Epithelial cell of esophagus (primary cell): ENCODE data around the gene PARP12.

Source experiments
- DNase-seq: peaks from one replicate; pipeline ENCODE4 v3.0.0; 2010; ENCODE audit warnings: low read depth
- H3K4me3 ChIP-seq: 2 replicates; pipeline ENCODE4 v1.5.1; 2011; ENCODE audit warnings: mild to moderate bottlenecking, low read length, control low read depth
- CTCF ChIP-seq: IDR thresholded peaks from 2 replicates; pipeline ENCODE4 v1.5.1; 2011; ENCODE audit warnings: low read depth, mild to moderate bottlenecking, low read length, control low read depth, inconsistent platforms; ENCODE audit not compliant: insufficient read depth; ENCODE audit errors: missing control alignments

The PARP12 gene

GRCh38 chr7:140082770-140083169, 20.0 kb upstream of the PARP12 start:
- no peak for TF ChIP-seq CTCF
- H3K4me3 ChIP-seq: no peak overlapping the region
- DNase-seq: no peak

DNA sequence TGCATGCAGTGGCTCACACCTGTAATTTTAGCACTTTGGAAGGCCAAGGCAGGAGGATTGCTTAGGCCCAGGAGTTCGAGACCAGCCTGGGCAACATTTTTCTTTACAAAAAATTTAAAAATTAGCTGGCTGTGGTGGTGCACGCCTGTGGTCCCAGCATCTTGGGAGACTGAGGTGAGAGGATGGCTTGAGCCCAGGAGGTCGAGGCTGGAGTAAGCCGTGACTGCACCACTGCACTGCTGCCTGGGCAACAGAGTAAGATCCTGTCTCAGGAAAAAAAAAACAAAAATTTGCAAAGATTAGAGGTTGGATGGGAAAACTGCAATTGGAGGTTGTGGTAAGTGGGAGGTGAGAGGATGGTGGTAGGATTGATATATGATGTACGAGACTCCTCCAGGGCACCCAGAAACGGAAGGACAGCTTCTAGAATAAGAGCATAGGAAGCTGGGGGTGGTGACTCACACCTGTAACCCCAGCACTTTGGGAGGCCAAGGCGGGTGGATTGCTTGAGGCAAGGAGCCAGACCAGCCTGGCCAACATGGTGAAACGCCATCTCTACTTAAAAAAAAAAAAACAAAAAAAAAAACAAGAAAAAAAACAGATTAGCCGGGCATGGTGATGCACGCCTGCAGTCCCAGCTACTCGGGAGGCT, 19.1 kb upstream of the PARP12 start:
- DNase-seq: peak; percentile 9
- H3K4me3 ChIP-seq: no peak overlapping the region
- no peak for TF ChIP-seq CTCF

- H3K4me3 ChIP-seq: no peak overlapping the region
- TF ChIP-seq CTCF: no peak
- peak; percentile 12 for DNase-seq
Measured at GRCh38 chr7:140080919-140081318, 18.2 kb upstream of the PARP12 start.

DNA sequence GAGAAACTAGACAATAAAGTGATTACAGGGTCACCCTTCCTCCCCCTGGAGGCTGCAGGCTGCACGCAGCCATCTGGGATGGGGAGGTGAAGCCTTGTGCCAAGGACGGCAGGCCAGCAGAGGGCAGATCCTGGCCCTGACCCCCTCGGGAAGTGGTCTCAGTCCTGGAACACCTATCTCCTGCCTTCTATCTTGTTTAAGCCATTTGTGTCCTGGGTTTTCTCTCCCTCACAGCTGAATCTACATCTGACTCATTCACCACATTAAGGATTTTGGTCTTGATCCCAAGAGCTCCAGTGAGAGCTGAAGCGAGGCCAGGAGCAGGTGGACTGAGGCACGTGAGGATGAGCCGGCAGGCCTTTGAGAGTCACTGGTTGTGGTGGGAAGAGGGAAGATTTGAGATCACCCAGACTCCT, 16.4 kb upstream of the PARP12 start:
- TF ChIP-seq CTCF: peak; percentile 21
- DNase-seq: peak; percentile 18

DNA sequence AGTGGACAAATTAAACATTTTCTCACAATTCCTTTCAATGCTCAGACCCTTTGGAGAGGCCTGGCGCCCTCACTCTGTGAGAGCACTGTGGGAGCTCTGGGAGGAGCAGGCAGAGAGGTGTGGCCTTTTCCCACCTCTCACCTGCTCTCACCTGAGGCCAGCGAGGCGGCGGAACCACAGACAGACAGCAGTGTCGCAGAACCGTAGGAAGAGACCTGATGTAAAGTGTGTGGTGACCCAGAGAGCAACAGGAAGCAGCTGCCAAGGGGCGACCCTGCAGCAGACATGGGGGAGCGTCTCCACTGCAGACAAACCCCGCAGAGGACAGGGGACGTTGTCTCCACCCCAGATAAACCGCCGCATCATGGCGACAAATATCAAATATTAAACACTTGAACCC, 15.6 kb upstream of the PARP12 start:
- no peak for DNase-seq
- no peak for TF ChIP-seq CTCF

More for the DNA sequence above, 16.4 kb upstream of the PARP12 start:
- H3K4me3 ChIP-seq: no peak overlapping the region

GRCh38 chr7:140074780-140075179, 12.0 kb upstream of the PARP12 start:
- no peak for DNase-seq
- TF ChIP-seq CTCF: no peak
- no peak overlapping the region for H3K4me3 ChIP-seq

More for the DNA sequence above, 15.6 kb upstream of the PARP12 start:
- H3K4me3 ChIP-seq: no peak overlapping the region

GRCh38 chr7:140070546-140070945, 7.8 kb upstream of the PARP12 start:
- no peak for TF ChIP-seq CTCF
- DNase-seq: no peak
- H3K4me3 ChIP-seq: no peak overlapping the region
